Esophagus muscularis mucosa (tissue), 4 donors: ENCODE results near the gene HBP1. TPM values are rescaled to one million over a fixed set of nuclear protein-coding genes. Genes with fewer than 3 reads are reported as not detected.
"Not testable (repeated sequence)": the region's sequence is repeated elsewhere in the genome, so short reads cannot be mapped to it uniquely, and the experiment has no call there.

Experiments
- DNase-seq: peaks from one replicate; pipeline ENCODE4 v3.0.0-alpha.2; 2017; ENCODE audit errors: extremely low spot score
- H3K27ac ChIP-seq, 4 donors: fragments of 200-600 bp; sonication (generic); replicated peaks in 1 of 4; 1 replicate in 3 of 4; 2 replicates in 1 of 4; pipeline ENCODE4 v1.5.1; 2016 to 2019; ENCODE audit warnings: mild to moderate bottlenecking in 1 of 4
- H3K27me3 ChIP-seq, 4 donors: fragments of 200-600 bp; sonication (generic); one replicate each; pipeline versions ENCODE4 v1.5.1 to v1.6.0; 2016 to 2019
- H3K36me3 ChIP-seq, 4 donors: fragments of 200-600 bp; sonication (generic); one replicate each; pipeline ENCODE4 v1.5.1; 2016 to 2019
- H3K4me1 ChIP-seq, 4 donors: fragments of 200-600 bp; sonication (generic); one replicate each; pipeline ENCODE4 v1.5.1; 2016 to 2019
- H3K4me3 ChIP-seq, 4 donors: fragments of 200-600 bp; sonication (generic); 1 replicate in 2 of 4; 2 replicates in 2 of 4; pipeline ENCODE4 v1.5.1; 2016 to 2019; ENCODE audit warnings: mild to moderate bottlenecking in 4 of 4, moderate library complexity in 1 of 4
- H3K9me3 ChIP-seq, 4 donors: fragments of 200-600 bp; sonication (generic); 1 replicate in 3 of 4; 2 replicates in 1 of 4; pipeline ENCODE4 v1.5.1; 2016 to 2019
- CTCF ChIP-seq, 3 experiments: fragments of 200-600 bp in 2 of 3; fragments of 450-650 bp in 1 of 3; sonication (generic) in 2 of 3; IDR thresholded peaks; one replicate each; pipeline ENCODE4 v1.5.1; 2017 to 2019; ENCODE audit warnings: antibody characterized with exemption in 3 of 3, mild to moderate bottlenecking in 2 of 3, moderate library complexity in 1 of 3
- EP300 ChIP-seq: sonication (generic); formaldehyde crosslinking; IDR thresholded peaks from one replicate; pipeline ENCODE4 v1.6.1; 2017; ENCODE audit warnings: antibody characterized with exemption
- POLR2A ChIP-seq: fragments of 450-650 bp; IDR thresholded peaks from one replicate; pipeline ENCODE4 v1.6.1; 2017; ENCODE audit warnings: antibody characterized with exemption, moderate library complexity, mild to moderate bottlenecking, low read depth
- POLR2AphosphoS5 ChIP-seq, 2 donors: sonication (generic); formaldehyde crosslinking; IDR thresholded peaks; one replicate each; pipeline ENCODE4 v1.6.1; 2017; ENCODE audit warnings: antibody characterized with exemption in 2 of 2
- WGBS: methylation state at CpG from one replicate; pipeline ENCODE4 v1.1.5; 2018; 5-methylcytosine and 5-hydroxymethylcytosine counted together
- intact Hi-C: fragments of 100-400 bp; cut with DNase I; formaldehyde crosslinking; loops from one replicate; pipeline ENCODE4 v1.15.1; 2023
- total RNA-seq, 4 donors: library from RNA; depleted of rRNA; stranded (reverse); fragments of >200 nt; gene quantifications; one replicate each; pipeline versions ENCODE4 v1.1.0 to v1.2.1, GENCODE V29; 2016

The HBP1 gene
- total RNA-seq, 4 donors from 2014 or later = 60.4 to 113 (median 110) TPM

DNA sequence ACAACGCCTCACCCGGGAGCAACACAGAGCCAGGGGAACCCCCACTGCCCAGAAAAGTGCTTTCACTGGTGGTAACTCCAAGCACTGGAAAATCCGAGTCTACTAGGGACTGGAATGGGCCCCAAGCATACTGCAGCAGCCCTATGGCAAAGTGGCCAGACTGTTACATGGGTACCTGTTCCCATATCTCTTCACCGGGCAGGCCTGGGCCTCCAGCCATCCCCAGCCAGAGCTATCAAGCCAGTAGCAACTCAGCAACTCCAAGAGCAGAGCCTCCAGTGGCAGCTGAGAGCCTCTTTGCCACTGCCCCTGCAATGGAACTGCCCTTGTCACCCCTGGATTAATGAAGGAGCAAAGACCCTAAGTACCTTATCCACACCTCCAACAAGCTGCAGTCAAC lies 73.5 kb downstream of the HBP1 start:
- TF ChIP-seq CTCF (IDR thresholded peaks at IDR 0.05) (no peak), POLR2AphosphoS5 (IDR thresholded peaks at IDR 0.05) (no peak), EP300 (no peak), POLR2A (no peak)
- H3K9me3 ChIP-seq = no peaks in the 10 kb centered on the region
- WGBS = 96% methylated on average over 2 of the region's 4 CpGs
- H3K27me3 ChIP-seq = no peaks in the 10 kb centered on the region
- peaks cover 0 to 4% (median 2%) of the 10 kb centered on the region in 4 donors for H3K4me1 ChIP-seq
- no peak overlapping the region for H3K4me3 ChIP-seq
- intact Hi-C loops = no loop called here
- no peak for DNase-seq
- peaks cover 0 to 17% (median 8%) of the 10 kb centered on the region in 4 donors for H3K36me3 ChIP-seq
- no peak overlapping the region for H3K27ac ChIP-seq

DNA sequence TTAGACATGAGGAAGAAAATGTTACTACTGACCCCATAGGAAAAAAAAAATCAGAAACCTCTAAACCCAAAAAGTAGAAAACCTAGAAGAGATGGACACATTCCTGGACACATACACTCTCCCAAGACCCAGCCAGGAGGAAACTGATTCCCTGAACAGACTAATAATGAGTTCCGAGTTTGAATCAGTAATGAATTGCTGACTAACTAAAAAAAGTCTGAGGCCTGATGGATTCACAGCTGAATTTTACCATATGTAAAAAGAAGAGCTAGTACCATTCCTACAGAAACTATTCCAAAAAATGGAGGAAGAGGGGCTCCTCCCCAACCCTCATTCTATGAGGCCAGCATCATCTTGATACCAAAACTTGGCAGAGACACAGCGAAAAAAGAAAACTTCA lies 75.8 kb downstream of the HBP1 start:
- Histone ChIP-seq H3K4me3 (no peak overlapping the region), H3K9me3 (no peaks in the 10 kb centered on the region), H3K4me1 (peaks cover 0 to 4% (median 0%) of the 10 kb centered on the region in 4 donors), H3K36me3 (peaks cover 0 to 29% (median 15%) of the 10 kb centered on the region in 4 donors), H3K27me3 (no peaks in the 10 kb centered on the region), H3K27ac (no peak overlapping the region)
- DNase-seq = no peak
- 96% methylated on average over 2 of the region's 2 CpGs for WGBS
- TF ChIP-seq EP300 (no peak), POLR2AphosphoS5 (IDR thresholded peaks at IDR 0.05) (no peak), POLR2A (no peak), CTCF (IDR thresholded peaks at IDR 0.05) (no peak)
- intact Hi-C loops = no loop called here

DNA sequence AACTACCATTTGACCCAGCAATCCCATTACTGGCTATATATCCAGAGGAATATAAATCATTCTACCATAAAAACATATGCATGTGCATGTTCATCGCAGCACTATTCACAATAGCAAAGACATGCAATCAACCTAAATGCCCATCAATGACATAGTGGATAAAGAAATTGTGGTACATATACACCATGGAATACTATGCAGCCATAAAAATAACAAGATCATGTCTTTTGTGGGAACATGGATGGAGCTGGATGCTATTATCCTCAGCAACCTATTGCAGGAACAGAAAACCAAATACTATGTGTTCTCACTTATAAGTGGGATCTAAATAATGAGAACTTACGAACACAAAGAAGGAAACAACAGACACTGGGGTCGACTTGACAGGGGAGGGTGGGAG lies 78.0 kb downstream of the HBP1 start:
- H3K27ac ChIP-seq, H3K9me3 ChIP-seq, DNase-seq, H3K4me3 ChIP-seq, H3K4me1 ChIP-seq, intact Hi-C loops, H3K27me3 ChIP-seq: not testable (repeated sequence)
- 100% methylated on average over 3 of the region's 3 CpGs for WGBS
- peaks cover 0 to 29% (median 15%) of the 10 kb centered on the region in 4 donors for H3K36me3 ChIP-seq

DNA sequence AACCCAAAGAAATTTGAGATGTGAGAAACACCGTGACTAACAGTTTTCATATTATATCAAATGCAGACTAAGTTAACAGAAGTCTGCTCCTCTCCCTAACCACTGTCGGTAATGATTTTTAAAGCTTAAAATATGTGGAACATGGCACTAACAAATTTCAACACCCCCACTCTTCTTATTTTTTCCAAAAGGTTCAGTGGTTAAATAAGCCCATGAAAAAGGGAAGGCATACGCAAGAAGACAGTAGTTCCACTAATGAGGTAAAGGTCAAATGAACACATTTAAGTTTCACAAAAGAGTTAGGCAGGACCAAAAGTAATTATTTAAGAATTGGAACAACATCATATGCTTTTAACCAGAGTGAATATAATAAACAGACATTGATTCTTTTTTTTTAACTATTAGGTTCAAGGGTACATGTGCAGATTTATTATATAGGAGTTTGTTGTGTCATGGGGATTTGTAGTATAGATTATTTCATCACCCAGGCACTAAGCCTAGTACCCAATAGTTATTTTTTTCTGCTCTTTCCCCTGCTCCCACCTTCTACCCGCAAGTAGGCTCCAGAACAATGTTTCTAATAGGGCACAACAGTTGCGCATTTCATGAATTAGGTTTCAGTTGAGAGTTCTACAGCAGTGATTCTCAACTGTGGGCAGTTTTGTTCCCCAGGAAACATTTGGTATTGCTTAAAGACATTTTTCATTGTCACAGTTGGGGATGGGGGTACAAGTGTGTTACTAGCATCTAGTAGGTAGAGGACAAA lies 79.9 kb downstream of the HBP1 start:
- no peak overlapping the region for H3K4me3 ChIP-seq
- 97% methylated on average over 5 of the region's 5 CpGs for WGBS
- DNase-seq = no peak
- intact Hi-C loops = no loop called here
- peaks cover 0 to 29% (median 15%) of the 10 kb centered on the region in 4 donors for H3K36me3 ChIP-seq
- H3K27me3 ChIP-seq = no peaks in the 10 kb centered on the region
- H3K9me3 ChIP-seq = no peaks in the 10 kb centered on the region
- H3K27ac ChIP-seq = no peak overlapping the region
- H3K4me1 ChIP-seq = no peaks in the 10 kb centered on the region
- no peak for TF ChIP-seq EP300

DNA sequence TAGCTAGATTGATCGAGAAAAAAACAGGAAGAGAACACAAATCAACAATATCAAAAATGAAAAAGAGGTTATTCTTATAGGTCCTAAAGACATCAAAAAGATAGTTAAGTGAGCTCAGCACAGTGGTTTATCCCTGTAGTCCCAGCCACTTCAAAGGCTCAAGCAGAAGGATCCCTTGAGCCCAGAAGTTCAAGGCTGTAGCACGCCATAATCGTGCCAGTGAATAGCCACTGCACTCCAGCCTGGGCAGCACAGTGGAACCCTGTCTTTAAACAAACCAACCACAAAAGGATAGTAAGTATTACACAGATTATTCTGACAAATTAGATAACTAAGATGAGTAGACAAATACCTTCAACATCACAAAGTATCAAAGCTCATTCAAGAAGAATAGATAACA lies 83.2 kb downstream of the HBP1 start:
- intact Hi-C loops = no loop called here
- no peaks in the 10 kb centered on the region for H3K9me3 ChIP-seq
- H3K36me3 ChIP-seq = peaks cover 0 to 15% (median 8%) of the 10 kb centered on the region in 4 donors
- no peaks in the 10 kb centered on the region for H3K4me1 ChIP-seq
- H3K4me3 ChIP-seq = no peak overlapping the region
- TF ChIP-seq CTCF (IDR thresholded peaks at IDR 0.05) = no peak
- no peak for TF ChIP-seq EP300
- TF ChIP-seq POLR2A = no peak
- no peak for TF ChIP-seq POLR2AphosphoS5 (IDR thresholded peaks at IDR 0.05)
- no peak overlapping the region for H3K27ac ChIP-seq
- H3K27me3 ChIP-seq = no peaks in the 10 kb centered on the region
- WGBS = 93% methylated on average over 3 of the region's 3 CpGs
- DNase-seq = no peak

Other genes starting within 250 kb of the HBP1 start
- gene PRKAR2B, start 124.3 kb upstream of the HBP1 start, total RNA-seq = 100 to 1,000 TPM in 2 of 4 donors, 10 to 100 TPM in 2; 89.5 to 127 (median 102) TPM